PC-9 (cell line): Measurements from ENCODE around the gene CDIPT. TPM values are rescaled to one million over a fixed set of nuclear protein-coding genes. Genes with fewer than 3 reads are reported as not detected.

Experiments
- BruUV-seq: library from RNA; stranded (reverse); fragments of 400-500 nt; replicated peaks from 2 replicates; lab custom pipeline; 2021; lab: Mats Ljungman, UMichigan
- CTCF ChIA-PET: fragments of 300-600 bp; sonication (Branson Sonifier 250); formaldehyde crosslinking; loops from one replicate; lab custom pipeline; 2022; ENCODE audit warnings: antibody characterized with exemption; lab: Charles Lee
- POLR2A ChIA-PET: fragments of 300-600 bp; sonication (Branson Sonifier 250); formaldehyde crosslinking; loops from one replicate; lab custom pipeline; 2022; ENCODE audit warnings: antibody characterized with exemption; ENCODE audit not compliant: unreplicated experiment; lab: Charles Lee
- DNase-seq, 2 experiments: peaks; one replicate each; pipeline versions ENCODE4 v3.0.0 to v3.0.0-alpha.2; 2015 to 2022; ENCODE audit warnings: mixed read lengths in 1 of 2
- H2AFZ ChIP-seq: fragments of 200-600 bp; sonication (generic); 2 replicates; pipeline ENCODE4 v1.8.1; 2017; ENCODE audit warnings: antibody characterized with exemption
- H3F3A ChIP-seq: fragments of 200-600 bp; sonication (generic); 2 replicates; pipeline ENCODE4 v1.8.1; 2017; ENCODE audit warnings: antibody characterized with exemption, mild to moderate bottlenecking, low read depth; ENCODE audit not compliant: insufficient read depth
- H3K27ac ChIP-seq: fragments of 200-600 bp; sonication (generic); 2 replicates; pipeline ENCODE4 v1.6.1; 2016; ENCODE audit warnings: mixed run types
- H3K27me3 ChIP-seq: fragments of 200-600 bp; sonication (generic); 2 replicates; pipeline ENCODE4 v1.6.1; 2016; ENCODE audit warnings: low read depth, mixed run types; ENCODE audit not compliant: insufficient read depth
- H3K36me3 ChIP-seq: fragments of 200-600 bp; sonication (generic); 2 replicates; pipeline ENCODE4 v1.6.1; 2016; ENCODE audit warnings: low read depth, mixed run types
- H3K4me1 ChIP-seq: fragments of 200-600 bp; sonication (generic); replicated peaks from 2 replicates; pipeline ENCODE4 v1.6.1; 2016; ENCODE audit warnings: mixed run types; ENCODE audit not compliant: insufficient read depth
- H3K4me2 ChIP-seq: fragments of 200-600 bp; sonication (generic); 2 replicates; pipeline ENCODE4 v1.6.1; 2017; ENCODE audit warnings: mixed run types
- H3K4me3 ChIP-seq: fragments of 200-600 bp; sonication (generic); 2 replicates; pipeline ENCODE4 v1.6.1; 2016; ENCODE audit warnings: mixed run types
- H3K79me2 ChIP-seq: fragments of 200-600 bp; sonication (generic); 2 replicates; pipeline ENCODE4 v1.6.1; 2017; ENCODE audit warnings: low read depth, mixed run types
- H3K9me2 ChIP-seq: fragments of 200-600 bp; sonication (generic); 2 replicates; pipeline ENCODE4 v1.8.1; 2017; ENCODE audit warnings: mild to moderate bottlenecking; ENCODE audit not compliant: insufficient read depth
- H3K9me3 ChIP-seq: fragments of 200-600 bp; sonication (generic); 2 replicates; pipeline ENCODE4 v1.8.1; 2016; ENCODE audit warnings: low read depth; ENCODE audit not compliant: insufficient read depth
- H4K20me1 ChIP-seq: fragments of 200-600 bp; sonication (generic); 2 replicates; pipeline ENCODE4 v1.8.1; 2017; ENCODE audit not compliant: insufficient read depth
- EZH2 ChIP-seq: fragments of 200-600 bp; sonication (generic); IDR thresholded peaks from 2 replicates; pipeline ENCODE4 v1.8.0; 2017; ENCODE audit warnings: antibody characterized with exemption, low read depth
- intact Hi-C: fragments of 100-400 bp; cut with micrococcal nuclease; formaldehyde crosslinking; loops from one replicate; pipeline ENCODE4 v1.10.0; 2022; ENCODE audit not compliant: unreplicated experiment
- total RNA-seq: library from RNA; stranded (reverse); gene quantifications from 2 replicates; pipeline ENCODE4 v1.2.3, GENCODE V29; 2021
- TF ChIP-seq, protein P1 (sequence below): fragments of 200-600 bp; sonication (generic); conservative IDR thresholded peaks from 2 replicates; pipeline ENCODE4 v1.6.1; 2017; ENCODE audit warnings: mixed run types, antibody characterized with exemption, mild to moderate bottlenecking, moderate library complexity

CDIPT gene
- total RNA-seq, 1 experiment from 2014 or later: 90.6 TPM

DNA sequence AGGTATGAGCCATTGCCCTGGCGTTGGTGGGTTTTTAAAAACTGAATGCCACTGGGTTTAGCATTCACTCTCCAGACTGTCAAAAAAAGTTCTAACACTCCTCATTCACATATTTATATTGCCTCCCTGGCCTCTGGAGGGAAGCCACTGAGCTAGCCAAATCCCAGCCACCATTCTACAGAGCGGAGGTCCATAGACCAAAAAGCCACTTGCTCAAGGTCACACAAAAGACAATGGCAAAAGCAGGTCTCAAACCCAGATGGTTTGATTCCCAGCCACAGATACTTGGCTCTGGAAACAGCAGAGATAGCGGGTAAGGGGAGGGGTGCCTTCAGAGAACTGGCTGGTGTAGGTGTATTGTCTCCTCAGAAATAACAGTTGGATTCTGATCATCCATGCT is 18.0 kb upstream of the CDIPT start:
- H3K4me3 ChIP-seq: no peak overlapping the region
- ChIA-PET CTCF (no interaction called here), POLR2A (no interaction called here)
- H3K36me3 ChIP-seq: no peaks in the 10 kb centered on the region
- H3K27me3 ChIP-seq: no peaks in the 10 kb centered on the region
- TF ChIP-seq, protein P1, sequence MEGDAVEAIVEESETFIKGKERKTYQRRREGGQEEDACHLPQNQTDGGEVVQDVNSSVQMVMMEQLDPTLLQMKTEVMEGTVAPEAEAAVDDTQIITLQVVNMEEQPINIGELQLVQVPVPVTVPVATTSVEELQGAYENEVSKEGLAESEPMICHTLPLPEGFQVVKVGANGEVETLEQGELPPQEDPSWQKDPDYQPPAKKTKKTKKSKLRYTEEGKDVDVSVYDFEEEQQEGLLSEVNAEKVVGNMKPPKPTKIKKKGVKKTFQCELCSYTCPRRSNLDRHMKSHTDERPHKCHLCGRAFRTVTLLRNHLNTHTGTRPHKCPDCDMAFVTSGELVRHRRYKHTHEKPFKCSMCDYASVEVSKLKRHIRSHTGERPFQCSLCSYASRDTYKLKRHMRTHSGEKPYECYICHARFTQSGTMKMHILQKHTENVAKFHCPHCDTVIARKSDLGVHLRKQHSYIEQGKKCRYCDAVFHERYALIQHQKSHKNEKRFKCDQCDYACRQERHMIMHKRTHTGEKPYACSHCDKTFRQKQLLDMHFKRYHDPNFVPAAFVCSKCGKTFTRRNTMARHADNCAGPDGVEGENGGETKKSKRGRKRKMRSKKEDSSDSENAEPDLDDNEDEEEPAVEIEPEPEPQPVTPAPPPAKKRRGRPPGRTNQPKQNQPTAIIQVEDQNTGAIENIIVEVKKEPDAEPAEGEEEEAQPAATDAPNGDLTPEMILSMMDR: no peak
- TF ChIP-seq EZH2: no peak
- H3F3A ChIP-seq: peaks cover 4% of the 10 kb centered on the region; the same call in 1 of the 2 replicates
- no peaks in the 10 kb centered on the region for H3K9me3 ChIP-seq
- no peak for DNase-seq
- BruUV-seq: no TSS peak
- no peak overlapping the region for H3K27ac ChIP-seq
- no peaks in the 10 kb centered on the region for H3K9me2 ChIP-seq
- intact Hi-C loops: no loop called here
- no peaks in the 10 kb centered on the region for H4K20me1 ChIP-seq
- H2AFZ ChIP-seq: no peak overlapping the region
- H3K4me2 ChIP-seq: no peak overlapping the region
- no peaks in the 10 kb centered on the region for H3K4me1 ChIP-seq
- H3K79me2 ChIP-seq: no peaks in the 10 kb centered on the region

DNA sequence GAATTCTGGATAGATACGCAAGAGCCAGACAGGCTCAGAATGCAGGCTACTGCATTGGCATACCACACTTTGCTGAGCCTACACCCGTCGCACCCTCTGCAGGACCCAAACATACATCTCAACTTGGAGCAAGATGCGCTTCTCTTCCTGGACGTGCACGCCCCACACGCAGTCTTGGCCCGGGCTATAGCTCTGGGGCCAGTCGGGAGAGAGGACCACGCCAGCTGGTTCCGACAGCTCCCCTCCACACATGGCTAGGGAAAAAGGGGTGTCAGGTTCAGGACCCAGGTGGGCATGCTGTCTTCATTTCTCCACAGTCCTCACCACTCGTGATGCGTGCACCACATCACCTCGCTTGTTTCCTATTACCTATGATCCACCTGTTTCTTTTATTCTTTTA is 15.1 kb upstream of the CDIPT start:
- H3K9me2 ChIP-seq: no peaks in the 10 kb centered on the region
- TF ChIP-seq EZH2: no peak
- TF ChIP-seq, protein P1: no peak
- no peak overlapping the region for H3K4me3 ChIP-seq
- ChIA-PET POLR2A (interaction anchor here (0.6 kb wide), 1 partner anchor 881 kb away, joined by 27 read pairs; no protein-coding TSS in a partner anchor), CTCF (interaction anchor here (0.5 to 1.0 kb wide), 2 partner anchors 136 to 178 kb away, joined by 3 to 5 read pairs; no protein-coding TSS in a partner anchor)
- no peak overlapping the region for H3K27ac ChIP-seq
- peaks cover 13% of the 10 kb centered on the region; the same call in 1 of the 2 replicates for H3F3A ChIP-seq
- H3K27me3 ChIP-seq: no peaks in the 10 kb centered on the region
- no peak overlapping the region for H2AFZ ChIP-seq
- no peaks in the 10 kb centered on the region for H3K9me3 ChIP-seq
- H3K79me2 ChIP-seq: no peaks in the 10 kb centered on the region
- no peaks in the 10 kb centered on the region for H3K36me3 ChIP-seq
- no TSS peak for BruUV-seq
- DNase-seq: no peak
- H3K4me2 ChIP-seq: no peak overlapping the region
- intact Hi-C loops: no loop called here
- no peaks in the 10 kb centered on the region for H3K4me1 ChIP-seq
- no peaks in the 10 kb centered on the region for H4K20me1 ChIP-seq

DNA sequence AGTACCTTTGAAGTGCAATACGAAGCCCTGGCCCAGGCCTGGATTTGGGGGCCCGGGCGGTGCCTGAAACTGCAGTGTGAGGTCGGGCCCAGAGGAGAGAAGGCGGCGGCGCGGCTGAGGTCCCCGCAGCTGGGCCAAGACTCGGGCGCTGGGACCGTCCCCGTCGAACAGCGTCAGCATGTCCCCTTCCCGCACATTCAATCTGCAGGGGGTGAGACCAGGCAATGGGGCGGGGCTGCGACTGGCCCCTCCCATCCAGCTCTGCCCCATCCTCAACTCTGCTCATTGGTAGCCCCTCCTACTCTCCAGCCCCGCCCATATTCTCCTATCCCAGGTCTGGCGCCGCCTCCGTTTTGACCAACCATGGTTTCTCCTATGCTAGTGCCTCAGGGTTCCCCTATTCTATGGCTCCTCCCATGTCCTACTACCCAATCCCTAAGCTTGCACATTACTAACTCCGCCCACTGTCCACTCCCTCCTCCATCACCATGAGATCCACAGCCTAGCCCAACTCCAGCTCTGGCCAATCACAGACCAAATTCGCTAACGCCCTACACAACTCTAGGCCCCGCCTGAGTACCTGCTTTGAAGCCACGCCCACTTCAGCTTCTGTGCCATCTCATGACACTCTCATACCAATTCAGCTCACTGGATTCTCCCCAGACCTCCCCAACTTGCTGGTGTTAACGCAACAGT is 14.4 kb upstream of the CDIPT start:
- ChIA-PET POLR2A (interaction anchor here (0.6 kb wide), 1 partner anchor 881 kb away, joined by 27 read pairs; no protein-coding TSS in a partner anchor), CTCF (interaction anchor here (0.5 to 1.0 kb wide), 2 partner anchors 136 to 177 kb away, joined by 3 to 5 read pairs; no protein-coding TSS in a partner anchor)
- no peak overlapping the region for H2AFZ ChIP-seq
- H3K36me3 ChIP-seq: no peaks in the 10 kb centered on the region
- no peak overlapping the region for H3K27ac ChIP-seq
- no peaks in the 10 kb centered on the region for H3K27me3 ChIP-seq
- H3K79me2 ChIP-seq: no peaks in the 10 kb centered on the region
- no TSS peak for BruUV-seq
- H3K4me1 ChIP-seq: no peaks in the 10 kb centered on the region
- H3K9me3 ChIP-seq: no peaks in the 10 kb centered on the region
- peak in 1 of 2 experiments; percentile 51 for DNase-seq
- H3K4me2 ChIP-seq: no peak overlapping the region
- H3K4me3 ChIP-seq: no peak overlapping the region
- H3F3A ChIP-seq: peaks cover 13% of the 10 kb centered on the region; the same call in 1 of the 2 replicates
- H3K9me2 ChIP-seq: no peaks in the 10 kb centered on the region
- H4K20me1 ChIP-seq: no peaks in the 10 kb centered on the region
- TF ChIP-seq, protein P1: no peak
- TF ChIP-seq EZH2: no peak
- intact Hi-C loops: no loop called here
